OCI-LY1 (cell line): ENCODE results near the gene JPH3.
"Not testable (repeated sequence)": the region's sequence is repeated elsewhere in the genome, so short reads cannot be mapped to it uniquely, and the experiment has no call there.

Experiments used
- EZH2 ChIP-seq: fragments of 200-600 bp; sonication (generic), shearing (Covaris generic); IDR thresholded peaks from 2 replicates; pipeline ENCODE4 v1.8.0; 2017; ENCODE audit warnings: borderline replicate concordance, mixed run types, mild to moderate bottlenecking, antibody characterized with exemption, low read length, moderate library complexity, mixed read lengths
- TF ChIP-seq, protein P1 (sequence below): fragments of 200-600 bp; sonication (generic), shearing (Covaris generic); IDR thresholded peaks from 2 replicates; pipeline ENCODE4 v1.5.1; 2017; ENCODE audit warnings: mild to moderate bottlenecking, antibody characterized with exemption, low read length, moderate library complexity, mixed read lengths

DNA sequence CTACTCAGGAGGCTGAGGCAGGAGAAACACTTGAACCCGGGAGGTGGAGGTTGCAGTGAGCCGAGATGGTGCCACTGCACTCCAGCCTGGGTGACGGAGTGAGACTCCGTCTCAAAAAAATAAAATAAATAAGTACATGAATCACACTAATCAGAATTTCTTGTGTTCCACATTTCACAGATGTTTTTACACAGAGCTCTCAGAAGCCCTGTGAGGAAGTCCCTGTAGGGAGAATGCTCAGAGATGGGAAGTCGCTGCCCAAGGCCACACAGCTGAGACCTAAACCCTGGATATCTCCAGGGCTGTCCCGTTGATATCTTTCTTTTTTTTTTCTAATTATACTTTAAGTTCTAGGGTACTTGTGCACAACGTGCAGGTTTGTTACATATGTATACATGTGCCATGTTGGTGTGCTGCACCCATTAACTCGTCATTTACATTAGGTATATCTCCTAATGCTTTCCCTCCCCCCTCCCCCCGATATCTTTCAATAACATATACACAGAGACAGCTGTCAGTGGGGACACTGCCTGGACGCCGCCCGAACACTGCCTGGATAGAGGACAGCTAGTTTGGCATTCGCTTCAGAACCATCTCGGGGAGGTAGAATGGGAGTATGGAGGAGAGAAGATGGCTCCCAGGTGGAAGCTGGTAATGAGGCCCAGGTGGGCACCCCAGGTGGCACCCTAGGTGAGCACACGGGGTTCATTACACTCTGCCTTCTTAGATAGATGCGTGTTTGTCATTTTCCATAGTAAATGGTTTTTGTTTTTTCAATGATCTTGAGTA, 24.0 kb upstream of the JPH3 start:
- TF ChIP-seq, protein P1, sequence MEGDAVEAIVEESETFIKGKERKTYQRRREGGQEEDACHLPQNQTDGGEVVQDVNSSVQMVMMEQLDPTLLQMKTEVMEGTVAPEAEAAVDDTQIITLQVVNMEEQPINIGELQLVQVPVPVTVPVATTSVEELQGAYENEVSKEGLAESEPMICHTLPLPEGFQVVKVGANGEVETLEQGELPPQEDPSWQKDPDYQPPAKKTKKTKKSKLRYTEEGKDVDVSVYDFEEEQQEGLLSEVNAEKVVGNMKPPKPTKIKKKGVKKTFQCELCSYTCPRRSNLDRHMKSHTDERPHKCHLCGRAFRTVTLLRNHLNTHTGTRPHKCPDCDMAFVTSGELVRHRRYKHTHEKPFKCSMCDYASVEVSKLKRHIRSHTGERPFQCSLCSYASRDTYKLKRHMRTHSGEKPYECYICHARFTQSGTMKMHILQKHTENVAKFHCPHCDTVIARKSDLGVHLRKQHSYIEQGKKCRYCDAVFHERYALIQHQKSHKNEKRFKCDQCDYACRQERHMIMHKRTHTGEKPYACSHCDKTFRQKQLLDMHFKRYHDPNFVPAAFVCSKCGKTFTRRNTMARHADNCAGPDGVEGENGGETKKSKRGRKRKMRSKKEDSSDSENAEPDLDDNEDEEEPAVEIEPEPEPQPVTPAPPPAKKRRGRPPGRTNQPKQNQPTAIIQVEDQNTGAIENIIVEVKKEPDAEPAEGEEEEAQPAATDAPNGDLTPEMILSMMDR: not testable (repeated sequence)
- not testable (repeated sequence) for TF ChIP-seq EZH2
